Activated CD4-positive, alpha-beta T cell treated with anti-CD3 and anti-CD28 coated beads, Interleukin-2, amount 50 U/mL, for 24 hours (primary cell): ENCODE results near the gene PPP2R5C.

Source experiments
- DNase-seq, 2 donors: peaks; one replicate each; pipeline ENCODE4 v3.0.0-alpha.2; 2020; ENCODE audit warnings: low read depth in 1 of 2, low spot score in 1 of 2

The PPP2R5C gene

DNA sequence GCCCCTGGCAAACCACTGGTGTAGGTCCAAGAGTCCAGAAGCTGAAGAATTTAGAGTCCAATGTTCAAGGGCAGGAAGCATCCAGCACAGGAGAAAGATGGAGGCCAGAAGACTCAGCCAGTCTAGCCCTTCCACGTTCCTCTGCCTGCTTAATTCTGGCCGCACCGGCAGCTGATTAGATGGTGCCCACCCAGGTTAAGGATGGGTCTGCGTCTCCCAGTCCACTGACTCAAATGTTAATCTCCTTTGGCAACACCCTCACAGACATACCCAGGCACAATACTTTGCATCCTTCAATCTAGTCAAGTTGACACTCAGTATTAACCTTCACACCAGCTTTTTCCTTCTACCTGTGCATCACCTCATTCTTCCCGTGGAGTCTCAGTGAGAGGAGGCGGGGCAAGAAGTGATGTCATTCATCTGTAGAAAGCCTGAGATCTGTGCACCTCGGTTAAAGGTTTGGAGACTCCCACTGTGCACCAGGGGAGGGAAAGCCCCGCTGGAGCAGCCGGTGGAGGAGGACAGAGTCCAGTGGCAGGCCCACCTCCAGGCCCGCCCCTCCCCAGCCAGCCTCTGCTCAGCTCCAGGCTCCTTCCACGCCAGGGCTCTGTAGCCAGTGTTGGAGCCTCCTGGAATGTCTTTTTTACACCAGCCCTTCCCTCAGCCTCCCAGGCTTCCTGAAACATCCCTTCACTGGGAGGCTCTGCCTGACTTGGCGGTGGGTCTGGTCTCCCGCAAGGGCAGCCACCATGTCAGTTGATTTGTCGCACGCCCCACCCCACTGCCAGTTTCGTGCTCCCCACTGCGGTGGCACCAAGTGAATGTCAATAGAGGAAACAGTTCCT lies 122.8 kb downstream of the PPP2R5C start:
- no peak for DNase-seq

DNA sequence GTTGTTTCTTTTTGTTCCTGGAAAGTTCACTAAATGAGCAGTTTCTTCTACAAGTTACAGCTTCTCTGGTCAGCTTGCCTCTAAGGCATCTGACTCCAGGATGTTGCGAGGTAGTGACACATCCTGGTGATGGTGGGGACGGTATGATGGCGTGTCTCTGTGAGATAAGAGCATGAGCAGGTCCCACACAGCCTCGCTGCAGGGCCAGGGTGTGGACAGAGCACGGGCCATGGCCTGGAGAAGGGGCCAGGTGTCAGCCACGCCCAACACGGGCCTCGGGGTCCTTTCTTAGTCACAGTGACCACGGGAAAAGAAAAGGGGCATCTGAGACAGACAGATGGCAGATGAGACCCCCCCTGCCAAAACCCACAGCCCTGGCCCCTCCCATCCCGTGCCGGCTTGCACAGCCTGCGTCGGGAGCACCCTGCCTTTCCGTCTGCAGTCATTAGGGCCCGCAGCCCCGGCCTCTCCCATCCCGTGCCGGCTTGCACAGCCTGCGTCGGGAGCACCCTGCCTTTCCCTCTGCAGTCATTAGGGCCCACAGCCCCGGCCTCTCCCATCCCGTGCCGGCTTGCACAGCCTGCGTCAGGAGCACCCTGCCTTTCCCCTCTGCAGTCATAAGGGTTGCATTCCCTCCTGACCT lies 123.5 kb downstream of the PPP2R5C start:
- no peak for DNase-seq

DNA sequence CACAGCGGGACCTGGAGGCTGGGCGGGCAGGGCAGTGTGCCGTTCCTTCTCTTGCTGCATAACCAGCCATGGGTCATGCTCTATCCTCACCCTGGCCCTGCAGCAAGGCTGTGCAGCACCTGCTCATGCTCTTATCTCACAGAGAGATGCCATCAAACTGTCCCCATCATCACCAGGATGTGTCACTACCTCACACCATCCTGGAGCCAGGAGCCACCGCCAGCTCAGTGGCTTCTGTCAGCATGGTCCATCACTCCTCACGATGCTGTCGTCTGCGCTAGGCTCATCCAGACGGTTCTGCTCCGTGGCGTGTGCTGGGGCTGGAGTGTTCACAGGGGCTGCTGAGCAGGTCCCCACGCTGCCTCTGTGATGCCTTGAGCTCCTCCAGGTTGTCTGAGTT lies 125.7 kb downstream of the PPP2R5C start:
- no peak for DNase-seq

DNA sequence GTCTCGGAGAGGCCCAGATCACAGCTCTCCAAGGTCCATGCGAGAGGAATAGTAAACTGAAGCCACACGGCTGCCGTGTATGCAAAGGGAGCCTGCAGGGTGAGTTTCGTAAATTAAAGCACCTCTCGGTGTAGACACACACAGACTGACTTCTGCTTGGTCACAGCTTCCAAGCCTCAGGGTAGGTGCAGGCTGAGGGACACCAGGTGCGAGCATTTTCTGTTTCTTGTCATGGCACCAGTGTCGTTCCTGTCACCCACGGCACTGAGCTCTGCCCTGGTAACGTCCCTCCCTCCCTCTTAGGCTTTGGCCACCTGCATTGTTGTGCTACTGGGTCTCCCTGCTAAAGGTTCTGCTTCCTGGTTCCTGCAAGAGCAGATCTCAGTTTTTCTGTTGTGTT lies 126.7 kb downstream of the PPP2R5C start:
- DNase-seq = no peak

DNA sequence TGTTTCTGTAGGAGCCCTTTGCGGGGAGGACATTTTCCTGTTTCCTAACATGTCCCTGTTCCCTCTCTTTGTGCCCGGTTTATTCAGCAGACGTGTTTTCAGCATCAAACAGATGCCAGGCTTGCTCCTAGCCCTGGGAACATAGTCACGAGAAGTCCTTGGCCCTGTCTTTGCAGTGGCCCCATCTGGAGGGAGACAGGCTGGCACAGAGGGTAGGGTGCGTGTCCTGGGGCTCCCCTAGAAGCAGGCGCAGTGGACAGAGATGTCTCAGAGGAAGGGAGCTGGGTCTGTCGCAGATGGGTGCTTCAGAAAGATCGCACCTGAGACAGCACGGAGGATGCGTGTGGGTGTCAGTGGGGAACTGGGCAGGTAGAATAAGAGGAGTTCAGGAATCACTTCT lies 127.9 kb downstream of the PPP2R5C start:
- no peak for DNase-seq

DNA sequence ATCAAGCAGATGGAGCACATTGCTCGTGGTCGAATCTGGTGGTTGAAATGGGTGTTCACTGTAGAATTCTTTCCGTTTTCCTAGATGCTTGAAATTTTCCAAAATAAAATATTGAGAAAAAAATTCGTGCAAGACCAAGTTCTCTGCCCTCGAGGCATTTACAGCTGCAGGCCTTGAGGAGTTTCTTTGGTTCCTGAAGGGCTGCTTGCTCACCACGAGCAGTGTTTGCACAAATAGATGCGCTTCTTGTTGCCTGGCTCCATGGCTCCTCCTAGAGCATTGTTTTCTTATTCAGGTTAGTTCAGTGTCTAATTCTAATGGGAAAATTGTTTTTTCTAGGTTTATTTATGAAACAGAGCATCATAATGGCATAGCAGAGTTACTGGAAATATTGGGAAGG lies 128.4 kb downstream of the PPP2R5C start:
- DNase-seq = no peak

DNA sequence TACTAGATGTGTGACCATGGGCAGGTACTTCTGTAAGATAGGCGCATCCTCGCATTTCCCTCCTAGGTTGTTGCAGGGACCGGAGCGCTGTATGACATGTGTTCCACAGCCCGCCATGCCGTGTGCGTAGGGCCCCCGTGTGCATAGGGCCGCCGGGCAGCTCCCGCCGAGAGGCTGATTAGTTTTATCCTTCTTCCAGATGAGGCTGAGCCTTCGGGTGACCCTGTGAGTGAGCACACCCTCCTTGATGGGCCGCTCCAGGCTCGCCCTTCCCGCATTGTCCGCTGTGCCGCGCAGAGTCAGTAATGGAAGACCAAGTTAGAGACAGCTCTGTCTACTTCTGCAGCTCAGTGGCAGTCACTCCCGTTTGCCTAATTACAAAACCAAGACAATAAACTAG lies 130.0 kb downstream of the PPP2R5C start:
- DNase-seq = no peak

DNA sequence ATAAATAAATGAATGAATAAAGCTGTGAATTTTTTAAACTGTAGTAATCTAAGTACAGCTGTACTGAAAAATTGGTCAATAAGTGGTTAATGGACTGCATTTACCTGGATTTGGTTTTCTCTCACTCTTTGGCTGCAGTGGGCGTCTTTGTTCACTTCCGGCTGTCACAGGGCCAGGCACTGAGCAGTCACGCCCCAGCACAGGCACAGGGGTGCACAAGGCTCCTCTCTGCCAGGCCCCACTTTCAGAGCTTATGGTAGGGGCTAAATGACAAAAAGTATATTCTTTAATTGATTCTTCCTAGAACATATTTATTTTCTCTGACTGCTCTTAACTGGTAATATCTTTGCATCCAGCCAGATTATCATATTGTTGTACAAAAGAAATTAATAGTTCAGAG lies 132.2 kb downstream of the PPP2R5C start:
- no peak for DNase-seq

DNA sequence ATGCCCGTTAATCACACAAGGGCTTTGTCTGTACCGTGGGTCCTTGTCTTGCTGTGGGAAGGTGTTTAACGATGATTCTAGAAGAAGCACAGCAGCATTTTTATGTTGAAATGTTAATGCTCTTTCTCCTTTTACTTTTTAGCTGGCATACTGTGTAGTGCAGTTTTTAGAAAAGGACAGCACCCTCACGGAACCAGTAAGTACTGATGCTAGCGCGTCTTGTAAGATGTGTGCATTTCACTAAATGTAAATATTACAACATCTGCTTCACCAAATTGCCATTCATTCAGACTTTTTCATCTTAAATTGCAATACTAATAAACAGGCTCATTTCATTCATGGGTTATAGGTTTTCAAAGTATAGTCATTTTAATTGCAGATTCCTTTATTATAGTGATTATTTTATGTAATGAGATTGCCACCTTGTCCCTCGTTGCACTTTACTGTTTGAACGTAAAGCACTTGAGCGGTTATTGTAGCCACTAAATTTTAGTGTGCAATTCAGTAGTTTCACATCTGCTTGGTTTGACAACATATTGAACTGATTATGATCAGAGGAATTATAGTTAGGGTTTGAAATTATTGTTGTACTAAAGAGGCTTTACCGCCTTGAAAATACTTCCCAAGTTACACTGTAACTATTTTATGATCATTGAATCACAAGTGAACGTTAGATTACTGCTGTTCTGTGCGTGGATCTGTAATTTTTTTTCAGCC lies 133.0 kb downstream of the PPP2R5C start:
- DNase-seq = no peak

DNA sequence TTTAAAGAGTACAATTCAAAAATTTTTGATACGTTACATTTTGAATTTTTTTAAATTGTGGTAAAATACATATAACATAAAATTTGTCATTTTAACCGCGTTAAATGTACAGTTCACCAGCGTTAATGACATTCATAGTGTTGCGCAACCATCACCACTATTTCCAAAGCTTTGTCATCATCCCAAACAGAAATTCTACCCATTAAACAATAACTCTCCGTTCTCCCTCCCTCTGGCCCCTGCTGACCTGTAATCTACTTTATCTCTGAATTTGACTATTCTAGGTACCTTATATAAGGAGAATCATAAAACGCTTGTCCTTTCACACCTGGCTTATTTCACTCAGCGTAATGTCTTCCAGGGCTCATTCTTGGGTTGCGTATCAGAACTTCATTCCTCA lies 133.7 kb downstream of the PPP2R5C start:
- no peak for DNase-seq

DNA sequence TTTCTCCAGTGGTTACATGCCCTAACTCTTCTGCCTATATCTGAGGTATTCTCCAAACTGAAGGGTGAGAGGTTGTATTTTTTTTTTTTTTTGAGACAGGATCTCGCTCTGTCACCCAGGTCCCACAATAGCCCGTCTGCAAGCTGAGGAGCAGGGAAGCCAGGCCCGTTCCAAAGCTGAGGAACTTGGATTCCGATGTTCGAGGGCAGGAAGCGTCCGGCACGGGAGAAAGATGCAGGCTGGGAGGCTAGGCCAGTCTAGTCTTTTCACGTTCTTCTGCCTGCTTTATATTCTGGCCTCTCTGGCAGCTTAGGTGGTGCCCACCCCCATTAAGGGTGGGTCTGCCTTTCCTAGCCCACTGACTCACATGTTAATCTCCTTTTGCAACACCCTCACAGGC lies 135.8 kb downstream of the PPP2R5C start:
- DNase-seq = no peak

DNA sequence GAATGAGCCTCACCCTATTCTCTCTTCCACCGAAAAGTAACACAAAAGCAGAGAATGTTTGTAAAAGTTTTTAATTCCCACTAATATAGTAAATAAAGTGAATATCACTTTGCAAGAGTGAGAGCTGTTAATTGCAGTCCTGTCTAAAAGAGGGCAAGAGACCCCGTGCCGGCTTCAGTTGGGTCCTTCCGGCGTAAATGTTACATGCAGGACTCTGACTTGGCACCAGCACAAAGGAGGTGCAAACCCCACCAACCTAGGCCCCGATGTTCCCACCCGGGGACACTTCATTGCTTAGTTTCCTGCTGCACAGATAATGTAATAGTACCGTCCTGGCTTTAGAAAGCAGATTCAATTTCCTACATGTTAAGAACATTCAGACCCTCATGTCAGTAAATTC lies 136.9 kb downstream of the PPP2R5C start:
- DNase-seq = no peak

DNA sequence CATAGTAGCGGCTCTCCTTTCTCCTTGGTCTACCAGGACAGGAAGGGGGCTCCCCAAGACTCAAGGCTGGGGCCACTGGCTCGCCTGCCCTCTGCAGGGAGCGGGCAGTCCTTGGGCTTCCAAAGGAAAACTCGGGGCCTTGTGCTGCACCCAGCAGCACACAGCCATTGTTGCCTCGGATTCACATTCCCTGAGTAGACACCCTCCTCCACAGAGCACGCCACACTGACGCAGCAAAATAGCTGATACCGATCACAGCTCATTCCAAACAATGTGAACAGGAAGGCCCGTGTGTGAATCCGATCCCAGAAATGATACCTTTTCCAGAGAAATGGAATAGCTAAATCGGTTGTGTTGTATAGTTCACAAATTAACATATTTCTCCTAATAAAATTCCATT lies 137.8 kb downstream of the PPP2R5C start:
- no peak for DNase-seq

DNA sequence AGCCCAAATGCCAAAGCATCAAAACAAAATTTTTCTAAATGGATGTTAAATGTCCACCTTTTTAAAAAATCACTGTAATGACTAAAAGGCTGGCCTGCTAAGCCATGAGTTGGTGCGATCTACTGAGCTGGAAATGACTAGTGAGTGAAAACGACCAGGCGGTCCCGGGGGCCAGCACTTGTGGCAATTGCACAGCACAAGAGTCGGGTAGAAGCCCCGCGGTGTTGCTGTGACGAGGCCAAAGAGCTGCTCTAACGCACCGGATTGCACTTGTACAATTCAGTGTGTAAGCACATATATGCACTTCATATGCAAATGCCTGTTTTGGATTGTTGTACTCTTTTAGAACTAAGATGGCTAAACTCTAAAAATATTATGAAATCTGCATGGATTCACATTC lies 138.7 kb downstream of the PPP2R5C start:
- DNase-seq = no peak

DNA sequence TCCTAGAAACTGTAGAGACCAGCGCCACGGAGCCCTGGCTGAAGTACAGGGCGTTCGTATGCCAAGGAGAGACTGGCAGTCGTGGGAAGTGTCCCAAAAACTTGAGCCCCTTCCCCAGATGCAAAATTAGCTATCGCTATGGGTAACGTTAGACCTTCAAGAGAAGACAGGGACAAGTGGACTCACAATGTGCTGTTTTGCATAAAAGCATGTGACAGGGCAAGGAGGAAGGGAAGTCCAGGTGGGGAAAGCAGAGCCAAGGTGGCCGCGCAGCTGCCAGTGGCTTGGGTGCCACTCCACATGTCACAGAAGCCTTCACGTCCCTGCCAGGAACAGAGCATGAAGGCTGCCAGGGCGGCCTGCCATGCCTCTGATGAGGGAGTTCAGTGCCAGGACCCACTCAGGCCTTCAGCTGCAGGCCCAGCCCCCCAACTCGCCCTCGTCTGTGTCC lies 141.6 kb downstream of the PPP2R5C start:
- DNase-seq = no peak

DNA sequence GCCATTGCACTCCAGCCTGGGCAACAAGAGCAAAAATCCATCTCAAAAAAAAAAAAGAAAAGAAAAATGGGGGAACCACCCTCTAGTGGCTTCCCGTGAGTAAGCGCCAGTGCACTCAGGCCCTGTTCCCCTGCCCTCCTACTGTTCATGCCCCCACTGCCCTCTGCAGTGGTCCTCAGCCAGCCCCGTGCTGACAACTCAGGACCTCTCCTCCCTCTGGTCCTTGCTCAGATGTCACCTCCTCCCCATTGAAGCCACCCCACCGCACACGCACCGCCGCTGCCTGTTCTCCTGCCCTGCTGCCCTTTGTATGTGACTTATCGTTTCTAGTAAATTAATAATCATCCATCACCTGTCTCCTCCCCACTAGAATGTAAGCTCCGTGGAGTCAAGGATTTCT lies 144.1 kb downstream of the PPP2R5C start:
- DNase-seq = no peak

DNA sequence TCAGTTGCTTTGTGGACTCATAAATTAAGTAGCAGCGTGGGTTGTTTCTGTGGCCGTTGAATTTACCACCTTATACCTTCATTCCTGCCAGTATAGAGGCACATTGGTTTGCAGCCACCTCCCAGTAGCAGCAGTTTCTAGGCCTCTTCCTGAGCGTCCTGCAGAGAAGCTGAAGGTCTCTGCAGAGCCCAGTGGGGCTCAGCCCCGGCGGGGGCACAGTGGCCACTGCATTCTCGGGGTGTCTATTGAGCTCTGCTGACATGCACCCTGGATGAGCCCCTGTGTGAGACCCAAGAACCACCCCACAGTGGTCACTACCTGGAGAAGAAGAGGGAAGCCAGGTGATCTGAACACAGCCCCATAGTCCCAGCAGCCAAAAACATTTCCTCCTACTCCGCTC lies 145.1 kb downstream of the PPP2R5C start:
- DNase-seq = no peak

DNA sequence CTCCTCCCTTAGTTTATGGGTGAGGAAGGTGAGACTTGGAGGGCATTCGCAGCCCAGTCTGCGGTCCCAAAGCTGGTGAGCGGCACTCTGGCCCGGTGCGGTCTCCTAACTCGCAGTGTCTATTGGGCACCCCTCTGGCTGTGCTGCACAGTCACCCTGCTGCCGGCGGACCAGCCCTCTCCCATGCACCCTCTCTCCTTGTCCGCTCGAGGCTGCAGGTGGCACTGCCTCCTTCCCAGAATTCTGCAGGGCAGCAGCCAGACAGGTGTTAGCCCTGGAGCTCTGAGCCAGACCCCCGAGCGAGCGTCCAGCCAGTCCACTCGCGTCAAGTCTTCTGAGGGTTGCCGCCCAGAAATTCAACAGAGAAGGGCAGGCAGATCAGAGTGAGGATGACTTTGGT lies 146.1 kb downstream of the PPP2R5C start:
- DNase-seq = no peak

DNA sequence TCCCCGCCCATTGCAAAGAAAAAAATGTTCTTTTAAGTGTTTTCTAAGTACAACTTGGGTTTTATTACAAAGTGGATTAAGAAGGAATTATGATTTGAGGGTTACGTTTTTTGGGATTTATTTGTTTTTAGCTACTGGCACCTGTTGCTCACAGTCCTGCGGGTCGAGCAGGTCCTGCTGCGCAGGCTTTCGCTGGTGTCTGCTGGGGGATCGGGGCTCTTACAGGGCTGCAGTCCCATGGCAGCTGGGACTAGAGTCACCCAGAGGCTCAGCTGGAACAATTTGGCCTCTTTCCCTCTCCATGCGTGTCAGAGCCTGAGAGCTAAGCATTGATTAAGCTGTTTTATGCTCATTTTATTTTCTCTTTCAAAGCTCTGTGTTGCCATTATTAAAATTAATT lies 147.3 kb downstream of the PPP2R5C start:
- DNase-seq = no peak

DNA sequence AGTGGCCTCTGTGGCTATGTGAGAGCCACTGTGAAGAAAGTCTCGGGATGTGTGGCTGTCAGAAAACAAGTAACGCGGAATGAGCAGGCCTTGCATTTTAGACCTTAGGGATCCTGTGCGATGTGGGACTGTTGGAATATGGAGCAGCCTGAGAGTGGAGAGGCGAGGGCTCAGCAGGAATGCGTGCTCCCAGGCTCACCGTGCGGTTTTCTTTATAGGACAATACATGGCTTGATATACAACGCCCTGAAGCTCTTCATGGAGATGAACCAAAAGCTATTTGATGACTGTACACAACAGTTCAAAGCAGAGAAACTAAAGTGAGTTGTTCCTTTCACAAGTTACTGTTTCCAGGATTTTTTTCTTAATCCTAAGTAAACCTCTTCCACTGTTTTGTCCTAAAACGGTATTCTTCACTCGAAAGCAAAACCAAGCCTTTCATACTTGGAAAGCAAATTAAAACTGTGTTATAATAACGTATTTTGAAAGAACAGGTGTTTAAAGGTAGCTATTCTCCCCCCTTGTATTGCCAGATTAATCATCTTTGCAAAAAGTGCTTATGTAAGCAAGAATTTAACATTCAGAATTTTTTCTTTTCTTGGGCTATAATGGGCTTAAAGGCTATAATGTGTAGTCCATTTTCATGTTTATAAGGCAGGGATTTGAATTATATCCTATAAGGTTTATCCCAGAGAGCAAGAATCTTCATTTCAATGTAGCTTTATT lies 148.0 kb downstream of the PPP2R5C start:
- DNase-seq = no peak

DNA sequence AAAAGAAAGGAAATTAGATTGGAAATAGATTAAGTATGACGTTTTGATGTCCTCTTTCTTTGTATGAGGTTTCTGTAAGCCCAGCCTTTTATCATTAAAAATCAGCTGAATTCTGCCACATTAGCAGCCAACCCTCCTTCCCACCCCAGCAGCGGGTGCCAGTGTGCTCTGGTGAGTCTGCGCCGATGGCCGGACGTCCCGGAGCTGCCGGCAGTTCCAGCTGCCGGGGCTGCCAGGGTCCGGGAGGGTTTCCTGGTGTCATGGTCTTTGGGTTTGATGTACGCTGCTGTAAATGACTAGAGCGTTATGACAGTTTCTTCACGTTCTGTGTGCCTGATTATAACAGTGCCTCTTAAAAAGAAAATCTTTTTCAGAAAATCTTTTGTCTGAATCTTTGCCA lies 151.3 kb downstream of the PPP2R5C start:
- no peak for DNase-seq

DNA sequence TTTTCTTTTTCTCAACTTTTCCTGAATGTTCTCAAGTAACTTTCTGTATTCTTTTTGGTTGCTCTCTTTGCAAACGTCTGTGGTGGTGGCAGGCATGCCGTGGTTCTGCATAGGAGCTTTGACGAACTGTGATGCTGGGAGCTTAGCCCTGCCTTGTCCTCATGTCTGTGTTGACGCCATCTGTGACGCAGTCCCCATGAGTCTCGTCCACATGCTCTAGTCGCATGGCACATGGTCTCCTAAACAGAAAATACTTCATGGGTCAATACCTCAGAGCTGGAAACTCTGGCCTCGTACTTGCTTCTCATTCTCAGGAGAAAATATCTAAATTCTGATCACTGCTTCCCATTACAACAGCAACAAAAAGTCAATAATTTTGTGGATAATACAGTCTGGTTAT lies 152.6 kb downstream of the PPP2R5C start:
- DNase-seq = no peak
